ENCODE measurements around the gene HEXIM1. TPM values are rescaled to one million over a fixed set of nuclear protein-coding genes. Genes with fewer than 3 reads are reported as not detected.

Gene HEXIM1
- polyA plus RNA-seq, 1 donor: 36.1 TPM

DNA sequence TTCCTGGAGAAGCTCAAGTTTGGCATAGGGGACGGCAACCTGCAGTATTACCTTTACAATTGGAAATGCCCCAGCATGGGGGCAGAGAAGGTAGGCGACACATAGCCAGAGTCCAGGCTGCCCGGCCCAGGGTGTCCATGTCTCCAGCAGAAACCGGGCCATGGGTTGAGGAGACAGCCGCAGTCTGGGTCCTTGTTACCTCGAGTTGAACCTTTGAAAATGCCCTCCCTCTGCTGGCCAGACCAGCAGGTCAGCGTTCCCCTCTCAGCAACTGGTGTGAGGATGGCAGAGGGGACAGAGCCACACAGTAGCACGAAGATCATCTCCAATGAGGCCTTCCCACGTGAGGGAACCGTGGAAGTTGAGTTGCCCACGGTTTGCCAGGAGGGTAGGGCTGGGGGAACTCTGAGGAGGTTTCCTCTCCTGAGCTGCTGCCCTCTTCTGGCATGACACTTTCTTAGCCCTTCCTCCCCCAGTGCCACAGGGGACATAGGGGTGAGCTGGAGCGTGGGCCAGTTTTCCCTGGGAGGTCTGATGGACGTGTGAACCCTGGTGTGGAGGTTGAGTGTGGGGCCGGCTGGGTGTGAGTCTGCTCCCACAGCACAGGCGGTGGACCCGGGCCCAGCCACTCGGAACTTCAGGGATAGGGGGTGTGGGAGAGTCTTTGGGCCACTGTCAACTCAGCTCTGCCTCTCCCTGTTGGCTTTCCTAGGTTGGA, 43.2 kb upstream of the HEXIM1 start:
- no peaks in the 10 kb centered on the region for H3K27me3 ChIP-seq (ENCODE audit: control insufficient read depth, insufficient read depth, low read length)
- H3K36me3 ChIP-seq (ENCODE audit: control insufficient read depth, insufficient read depth, low read length): peaks cover 79% of the 10 kb centered on the region
- no peak overlapping the region for H3K27ac ChIP-seq (ENCODE audit: low read length)
- H3K4me1 ChIP-seq (ENCODE audit: control insufficient read depth, insufficient read depth, low read length): no peaks in the 10 kb centered on the region
- H3K9me3 ChIP-seq (ENCODE audit: control insufficient read depth, low read depth, low read length): no peaks in the 10 kb centered on the region
- H3K4me3 ChIP-seq (ENCODE audit: low read length): no peak overlapping the region
- no CpG with 5 or more reads among the region's 17 CpGs for WGBS (ENCODE audit: insufficient coverage, low lambda C conversion rate)
- no peak for DNase-seq

DNA sequence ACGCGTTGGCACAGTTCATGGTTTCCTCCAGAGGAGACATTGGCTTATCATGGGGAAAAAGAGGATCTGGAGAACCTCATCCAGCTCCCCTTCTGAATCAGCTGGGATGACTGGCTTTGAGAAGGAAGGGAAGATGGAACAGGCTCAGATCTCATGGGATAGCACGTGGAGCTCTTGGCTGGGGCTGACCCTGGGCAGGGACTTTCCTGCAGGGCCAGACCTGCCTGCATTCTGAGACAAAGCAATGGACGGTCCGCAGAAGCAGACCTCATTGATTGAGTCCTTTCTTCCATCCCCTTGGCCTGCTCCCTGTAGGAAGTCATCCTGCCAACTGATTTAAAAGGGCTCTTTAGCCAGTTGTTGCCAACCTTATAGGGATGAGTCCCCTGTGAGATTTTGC, 42.2 kb upstream of the HEXIM1 start:
- Histone ChIP-seq H3K9me3 (ENCODE audit: control insufficient read depth, low read depth, low read length) (no peaks in the 10 kb centered on the region), H3K27ac (ENCODE audit: low read length) (no peak overlapping the region), H3K27me3 (ENCODE audit: control insufficient read depth, insufficient read depth, low read length) (no peaks in the 10 kb centered on the region), H3K4me1 (ENCODE audit: control insufficient read depth, insufficient read depth, low read length) (no peaks in the 10 kb centered on the region), H3K36me3 (ENCODE audit: control insufficient read depth, insufficient read depth, low read length) (peaks cover 78% of the 10 kb centered on the region), H3K4me3 (ENCODE audit: low read length) (no peak overlapping the region)
- WGBS (ENCODE audit: insufficient coverage, low lambda C conversion rate): no CpG with 5 or more reads among the region's 5 CpGs
- DNase-seq: no peak

DNA sequence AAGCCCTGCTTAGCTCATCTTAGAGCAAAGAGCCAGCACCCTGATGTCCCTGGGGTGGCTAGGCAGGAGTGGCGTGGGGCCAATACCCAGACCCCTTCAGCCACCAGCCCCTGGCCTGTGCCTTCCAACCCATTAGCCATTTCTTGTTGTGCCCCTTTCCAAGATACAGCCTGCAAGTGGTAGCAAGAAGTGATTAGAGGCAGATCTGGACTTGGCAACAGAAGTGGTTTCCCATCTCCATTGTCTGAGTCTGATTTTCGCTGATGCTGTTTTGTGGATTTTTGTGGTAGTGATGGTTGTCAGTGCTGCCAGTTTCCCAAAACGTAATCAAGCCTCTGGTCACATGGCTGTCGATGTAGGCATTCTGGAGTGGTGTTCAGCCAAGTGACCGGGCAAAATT, 41.7 kb upstream of the HEXIM1 start:
- no peaks in the 10 kb centered on the region for H3K27me3 ChIP-seq (ENCODE audit: control insufficient read depth, insufficient read depth, low read length)
- no peak overlapping the region for H3K27ac ChIP-seq (ENCODE audit: low read length)
- DNase-seq: no peak
- no CpG with 5 or more reads among the region's 5 CpGs for WGBS (ENCODE audit: insufficient coverage, low lambda C conversion rate)
- H3K36me3 ChIP-seq (ENCODE audit: control insufficient read depth, insufficient read depth, low read length): peaks cover 75% of the 10 kb centered on the region
- H3K9me3 ChIP-seq (ENCODE audit: control insufficient read depth, low read depth, low read length): no peaks in the 10 kb centered on the region
- no peaks in the 10 kb centered on the region for H3K4me1 ChIP-seq (ENCODE audit: control insufficient read depth, insufficient read depth, low read length)
- H3K4me3 ChIP-seq (ENCODE audit: low read length): no peak overlapping the region

DNA sequence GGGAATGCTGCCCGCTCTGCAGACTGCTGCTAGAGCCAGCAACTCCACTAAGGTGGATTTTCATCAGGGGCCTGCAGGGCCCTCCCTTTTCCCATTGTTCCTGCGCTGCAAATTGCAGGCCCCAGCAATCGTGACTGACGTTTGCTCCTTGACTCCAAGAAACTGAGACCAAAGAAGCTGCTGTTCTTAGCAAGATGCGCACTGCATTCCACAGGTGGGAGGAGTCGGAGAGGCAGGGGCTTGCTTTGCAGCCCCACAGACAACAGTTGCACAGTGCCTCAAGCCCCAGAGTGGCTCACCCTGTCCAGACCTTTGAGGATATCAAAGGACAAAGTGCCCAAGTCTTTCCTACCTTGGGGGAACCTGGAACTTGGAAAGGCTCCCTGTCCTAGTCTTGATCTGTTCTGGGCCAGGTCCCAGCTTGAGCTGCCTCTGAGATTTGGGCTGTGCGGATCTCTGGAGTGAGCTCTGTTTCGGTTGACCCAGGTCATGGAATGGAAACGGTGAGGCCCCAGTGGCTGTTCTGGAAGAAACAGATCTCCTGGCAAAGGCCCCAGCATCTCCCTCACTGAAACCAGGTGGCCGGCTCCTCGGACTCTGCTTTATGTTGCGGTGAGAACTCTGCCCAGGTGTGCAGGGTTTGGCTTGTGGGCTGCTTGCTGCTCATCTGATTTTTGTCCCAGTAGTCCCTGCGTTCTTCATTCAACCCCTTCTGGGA, 40.8 kb upstream of the HEXIM1 start:
- H3K27ac ChIP-seq (ENCODE audit: low read length): no peak overlapping the region

DNA sequence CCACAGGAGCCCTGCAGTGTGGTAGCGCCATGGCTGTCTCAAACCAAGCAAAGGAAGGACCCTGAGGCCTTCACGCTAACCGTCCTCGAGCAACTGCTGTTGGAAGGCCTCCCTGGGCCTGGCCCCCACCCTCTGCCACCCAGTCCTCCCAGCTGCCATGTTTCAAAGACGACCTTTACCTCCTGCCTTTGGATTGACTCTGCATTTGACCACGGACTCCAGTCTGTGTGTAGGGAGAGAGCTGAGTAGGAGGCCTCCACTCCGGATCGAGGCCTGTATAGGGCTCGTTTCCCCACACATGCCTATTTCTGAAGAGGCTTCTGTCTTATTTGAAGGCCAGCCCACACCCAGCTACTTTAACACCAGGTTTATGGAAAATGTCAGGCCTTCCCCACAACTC, 40.2 kb upstream of the HEXIM1 start:
- Histone ChIP-seq H3K9me3 (ENCODE audit: control insufficient read depth, low read depth, low read length) (no peaks in the 10 kb centered on the region), H3K27me3 (ENCODE audit: control insufficient read depth, insufficient read depth, low read length) (no peaks in the 10 kb centered on the region), H3K36me3 (ENCODE audit: control insufficient read depth, insufficient read depth, low read length) (peaks cover 71% of the 10 kb centered on the region), H3K4me1 (ENCODE audit: control insufficient read depth, insufficient read depth, low read length) (no peaks in the 10 kb centered on the region), H3K27ac (ENCODE audit: low read length) (no peak overlapping the region), H3K4me3 (ENCODE audit: low read length) (no peak overlapping the region)
- no CpG with 5 or more reads among the region's 9 CpGs for WGBS (ENCODE audit: insufficient coverage, low lambda C conversion rate)
- no peak for DNase-seq

More for the DNA sequence above, 40.8 kb upstream of the HEXIM1 start:
- no peak for DNase-seq
- peaks cover 72% of the 10 kb centered on the region for H3K36me3 ChIP-seq (ENCODE audit: control insufficient read depth, insufficient read depth, low read length)
- no peak overlapping the region for H3K4me3 ChIP-seq (ENCODE audit: low read length)
- WGBS (ENCODE audit: insufficient coverage, low lambda C conversion rate): no CpG with 5 or more reads among the region's 13 CpGs
- H3K27me3 ChIP-seq (ENCODE audit: control insufficient read depth, insufficient read depth, low read length): no peaks in the 10 kb centered on the region
- no peaks in the 10 kb centered on the region for H3K9me3 ChIP-seq (ENCODE audit: control insufficient read depth, low read depth, low read length)
- no peaks in the 10 kb centered on the region for H3K4me1 ChIP-seq (ENCODE audit: control insufficient read depth, insufficient read depth, low read length)

DNA sequence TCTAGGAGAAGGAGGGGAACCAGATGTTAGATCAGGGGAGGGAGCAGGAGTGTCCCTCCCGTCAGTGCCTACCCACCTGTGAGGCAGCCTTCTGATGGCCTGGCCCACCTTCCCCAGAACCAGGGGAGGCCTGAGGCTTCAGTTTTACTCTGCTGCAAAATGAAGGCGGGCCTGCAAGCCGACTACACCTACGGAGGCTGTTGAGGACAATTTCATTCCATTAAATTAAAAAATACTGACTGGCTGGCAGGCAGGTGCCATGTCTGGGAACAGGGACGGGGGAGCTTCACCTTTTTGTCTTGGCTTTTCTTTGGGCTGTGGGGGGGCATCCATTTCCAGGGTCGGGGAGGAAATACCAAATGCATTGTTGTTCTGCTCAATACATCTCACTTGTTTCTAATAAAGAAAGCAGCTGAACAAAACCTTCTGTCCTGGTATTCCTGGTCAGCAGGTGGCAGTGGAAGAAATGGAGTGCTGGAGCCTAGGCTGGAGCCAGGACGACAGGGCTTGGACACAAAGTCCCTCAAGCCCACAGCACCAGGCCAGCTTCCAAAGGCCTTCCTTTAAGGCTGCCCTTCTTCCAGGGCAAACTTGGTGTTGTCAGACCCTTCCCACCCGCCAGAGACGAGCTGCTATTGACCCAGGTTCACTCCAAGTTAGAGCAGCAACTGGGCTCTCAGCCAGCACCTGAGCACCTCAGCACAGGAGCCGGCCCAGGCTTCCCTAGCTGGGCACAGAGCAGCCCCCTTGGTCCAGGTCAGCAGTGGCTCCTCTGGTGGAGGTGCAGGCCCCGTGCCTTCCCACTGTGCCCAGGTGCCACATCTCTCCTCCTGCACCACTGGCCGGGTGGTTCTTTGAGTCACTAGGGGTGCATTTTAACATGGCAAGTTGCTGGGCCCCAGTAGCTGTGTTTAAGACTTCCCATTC, 39.4 kb upstream of the HEXIM1 start:
- Histone ChIP-seq H3K27ac (ENCODE audit: low read length) (no peak overlapping the region), H3K9me3 (ENCODE audit: control insufficient read depth, low read depth, low read length) (no peaks in the 10 kb centered on the region), H3K4me3 (ENCODE audit: low read length) (no peak overlapping the region), H3K27me3 (ENCODE audit: control insufficient read depth, insufficient read depth, low read length) (no peaks in the 10 kb centered on the region), H3K4me1 (ENCODE audit: control insufficient read depth, insufficient read depth, low read length) (no peaks in the 10 kb centered on the region), H3K36me3 (ENCODE audit: control insufficient read depth, insufficient read depth, low read length) (peaks cover 67% of the 10 kb centered on the region)
- no peak for DNase-seq
- 100% methylated on average over 1 of the region's 12 CpGs for WGBS (ENCODE audit: insufficient coverage, low lambda C conversion rate)

DNA sequence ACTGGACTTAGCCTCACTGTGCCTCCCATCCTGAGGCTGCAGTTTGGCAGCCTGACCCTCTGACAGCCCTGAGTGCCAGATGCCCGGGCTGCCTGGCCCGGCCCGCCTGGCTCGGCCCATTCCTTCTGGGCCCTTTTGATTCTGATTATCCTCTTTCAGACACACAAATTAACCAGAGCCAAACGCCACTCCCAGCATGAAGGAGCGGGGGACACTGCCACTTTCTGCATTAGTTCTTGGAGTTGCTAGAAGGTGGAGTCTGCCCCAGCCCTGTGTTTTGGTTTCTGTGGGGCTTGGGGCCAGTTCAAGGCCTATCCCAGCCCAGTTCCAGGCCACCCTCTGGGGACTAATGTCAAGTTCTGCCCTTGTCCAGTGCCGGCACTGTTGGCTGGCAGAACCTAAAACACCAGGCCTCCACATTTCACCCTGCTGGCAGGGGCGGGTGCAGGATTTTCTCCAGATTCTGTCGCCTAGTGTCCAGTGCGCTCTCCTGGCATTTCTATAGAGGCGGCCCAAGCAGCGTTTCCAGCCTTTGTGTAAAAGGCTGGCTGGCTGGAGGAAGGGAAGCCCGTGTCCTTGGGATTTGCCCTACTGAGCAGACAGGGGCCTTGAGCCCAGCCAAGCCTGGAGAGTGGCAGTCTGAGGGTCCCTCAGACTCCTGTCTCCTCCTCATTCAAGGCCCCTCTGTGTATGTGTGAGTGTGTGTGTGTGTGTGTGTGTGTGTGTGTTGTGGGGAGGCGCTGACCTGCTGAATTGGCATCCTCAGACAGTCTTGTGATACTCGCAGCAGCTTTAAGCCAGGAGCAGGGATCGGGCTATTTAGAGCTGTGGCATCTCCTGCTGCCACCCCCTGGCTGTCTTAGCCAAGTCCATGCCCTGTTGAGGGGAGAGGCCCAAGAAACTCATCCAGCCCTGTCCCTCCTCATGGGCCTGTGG, 37.3 kb upstream of the HEXIM1 start:
- H3K27me3 ChIP-seq (ENCODE audit: control insufficient read depth, insufficient read depth, low read length): no peaks in the 10 kb centered on the region
- no peaks in the 10 kb centered on the region for H3K9me3 ChIP-seq (ENCODE audit: control insufficient read depth, low read depth, low read length)
- no peak overlapping the region for H3K27ac ChIP-seq (ENCODE audit: low read length)
- DNase-seq: no peak
- peaks cover 46% of the 10 kb centered on the region for H3K36me3 ChIP-seq (ENCODE audit: control insufficient read depth, insufficient read depth, low read length)
- no CpG with 5 or more reads among the region's 16 CpGs for WGBS (ENCODE audit: insufficient coverage, low lambda C conversion rate)
- no peaks in the 10 kb centered on the region for H3K4me1 ChIP-seq (ENCODE audit: control insufficient read depth, insufficient read depth, low read length)
- H3K4me3 ChIP-seq (ENCODE audit: low read length): no peak overlapping the region

DNA sequence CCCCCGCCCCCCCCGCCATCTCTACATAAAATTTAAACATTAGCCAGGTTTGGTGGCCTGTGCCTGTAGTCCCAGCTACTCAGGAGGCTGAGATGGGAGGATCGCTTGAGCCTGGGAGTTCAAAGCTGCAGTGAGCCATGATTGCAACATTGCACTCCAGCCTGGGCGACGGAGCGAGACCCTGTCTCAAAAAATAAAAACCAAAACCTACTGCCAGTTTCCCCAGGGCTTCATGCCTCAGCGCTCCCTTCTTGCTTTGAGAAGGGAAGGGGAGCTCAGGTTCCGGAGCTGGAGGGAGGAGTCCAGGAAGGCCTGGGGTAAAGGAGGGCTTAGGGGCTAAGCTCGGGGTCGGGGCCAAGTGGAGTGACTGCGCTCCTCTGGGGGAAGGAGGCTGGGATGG, 36.4 kb upstream of the HEXIM1 start:
- peaks cover 37% of the 10 kb centered on the region for H3K36me3 ChIP-seq (ENCODE audit: control insufficient read depth, insufficient read depth, low read length)
- no peak for DNase-seq
- no peak overlapping the region for H3K27ac ChIP-seq (ENCODE audit: low read length)
- no peaks in the 10 kb centered on the region for H3K9me3 ChIP-seq (ENCODE audit: control insufficient read depth, low read depth, low read length)
- no peaks in the 10 kb centered on the region for H3K4me1 ChIP-seq (ENCODE audit: control insufficient read depth, insufficient read depth, low read length)
- WGBS (ENCODE audit: insufficient coverage, low lambda C conversion rate): no CpG with 5 or more reads among the region's 11 CpGs
- no peak overlapping the region for H3K4me3 ChIP-seq (ENCODE audit: low read length)
- H3K27me3 ChIP-seq (ENCODE audit: control insufficient read depth, insufficient read depth, low read length): no peaks in the 10 kb centered on the region

DNA sequence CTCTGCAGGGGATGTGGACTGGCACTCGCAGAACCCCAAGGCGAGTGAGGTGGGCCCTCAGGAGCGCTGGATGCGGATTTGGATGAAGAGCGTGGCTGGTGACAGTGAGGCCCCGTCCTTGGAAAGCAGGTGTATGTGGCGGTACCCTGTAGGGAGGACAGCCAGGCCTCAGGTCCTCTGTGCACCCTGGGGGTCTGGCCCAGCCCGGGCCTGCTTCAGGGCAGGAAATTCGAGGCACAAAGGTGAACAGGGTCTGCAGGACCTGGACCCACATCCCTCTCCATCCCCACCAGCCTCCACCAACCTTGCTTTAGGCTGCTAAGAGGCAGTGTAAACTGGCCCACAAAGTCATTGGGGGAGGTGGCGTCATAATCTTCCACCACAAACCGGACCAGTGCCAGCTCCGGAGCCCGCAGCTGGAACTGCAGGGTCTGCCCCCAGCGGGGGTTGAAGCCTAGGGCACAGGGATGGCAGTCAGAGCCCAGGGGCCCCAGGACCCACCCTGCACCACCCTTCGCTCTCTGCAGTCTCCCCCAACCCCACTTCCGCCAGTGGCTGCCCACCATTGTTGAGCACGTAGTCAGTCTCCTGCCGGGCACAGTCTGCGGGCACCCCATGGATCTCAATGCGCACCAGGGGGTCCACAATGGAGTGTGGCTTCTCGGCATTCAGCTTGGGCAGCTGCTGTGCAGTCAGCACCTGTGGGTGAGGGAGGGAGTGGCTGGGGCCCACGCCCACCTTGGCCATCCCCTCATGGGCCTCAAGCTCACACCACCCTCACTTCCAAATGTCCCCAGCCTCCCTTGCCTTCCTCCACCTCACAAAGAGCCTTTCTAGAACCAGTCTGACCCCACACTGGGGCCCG, 35.5 kb upstream of the HEXIM1 start:
- Histone ChIP-seq H3K27me3 (ENCODE audit: control insufficient read depth, insufficient read depth, low read length) (no peaks in the 10 kb centered on the region), H3K36me3 (ENCODE audit: control insufficient read depth, insufficient read depth, low read length) (peaks cover 28% of the 10 kb centered on the region), H3K27ac (ENCODE audit: low read length) (no peak overlapping the region), H3K4me3 (ENCODE audit: low read length) (no peak overlapping the region), H3K4me1 (ENCODE audit: control insufficient read depth, insufficient read depth, low read length) (no peaks in the 10 kb centered on the region), H3K9me3 (ENCODE audit: control insufficient read depth, low read depth, low read length) (no peaks in the 10 kb centered on the region)
- DNase-seq: no peak
- WGBS (ENCODE audit: insufficient coverage, low lambda C conversion rate): 100% methylated on average over 1 of the region's 23 CpGs

Data from large intestine (tissue), 3 donors.